Stimulated activated naive B cell treated with anti-CD40 and anti-IgM and Interleukin-4, amounts not matched to agents 10 μg/mL and 1 μg/mL and 100 μg/mL, for 72 hours (primary cell): ENCODE data around the gene ACBD5.
"Not testable (repeated sequence)": the region's sequence is repeated elsewhere in the genome, so short reads cannot be mapped to it uniquely, and the experiment has no call there.

Experiments
- ATAC-seq, 2 donors: fragments of 150-1000 bp; cut with Tn5 transposase; replicated peaks; 2 replicates each; pipeline ENCODE4 v1.10.0; 2021; ENCODE audit warnings: moderate library complexity in 1 of 2
- DNase-seq: peaks from one replicate; pipeline ENCODE4 v3.0.0; 2021
- H3K27ac Mint-ChIP-seq: one replicate; pipeline ENCODE4 v1.8.0; 2022; ENCODE audit warnings: mild to moderate bottlenecking, mixed read lengths
- H3K27me3 Mint-ChIP-seq, 2 donors: one replicate each; pipeline ENCODE4 v1.8.0; 2022; ENCODE audit warnings: mixed read lengths in 2 of 2
- H3K36me3 Mint-ChIP-seq, 2 donors: one replicate each; pipeline ENCODE4 v1.8.0; 2022; ENCODE audit warnings: mixed read lengths in 2 of 2, mild to moderate bottlenecking in 1 of 2
- H3K4me1 Mint-ChIP-seq, 2 donors: one replicate each; pipeline ENCODE4 v1.8.0; 2022; ENCODE audit warnings: mixed read lengths in 2 of 2, mild to moderate bottlenecking in 1 of 2
- H3K4me3 Mint-ChIP-seq, 2 donors: one replicate each; pipeline ENCODE4 v1.8.0; 2022; ENCODE audit warnings: mild to moderate bottlenecking in 2 of 2, mixed read lengths in 2 of 2, moderate library complexity in 1 of 2
- H3K9me3 Mint-ChIP-seq, 2 donors: one replicate each; pipeline ENCODE4 v1.8.0; 2022; ENCODE audit warnings: mixed read lengths in 2 of 2, mild to moderate bottlenecking in 1 of 2

Gene ACBD5

GRCh38 chr10:27240212-27241009 lies at the start of gene ACBD5:
Gene ACBD5 (minus strand): TSS chr10:27240797. CDS start chr10:27240688, 109 bp downstream.
- Mint-ChIP-seq H3K9me3 (no peaks in the 10 kb centered on the region), H3K27me3 (no peaks in the 10 kb centered on the region), H3K27ac (peak within 1 kb of the TSS; percentile 100), H3K4me3 (peak within 1 kb of the TSS; percentile 97 to 99), H3K36me3 (peaks cover 4% of the 10 kb centered on the region in 2 donors), H3K4me1 (peaks cover 23 to 31% of the 10 kb centered on the region in 2 donors)
- ATAC-seq = peak; percentile 65 to 66
- peak; percentile 80 for DNase-seq

GRCh38 chr10:27285093-27285492 lies 44.5 kb upstream of the ACBD5 start:
- Mint-ChIP-seq H3K36me3 (no peaks in the 10 kb centered on the region), H3K4me3 (no peak overlapping the region), H3K4me1 (no peaks in the 10 kb centered on the region), H3K27ac (no peak overlapping the region), H3K27me3 (no peaks in the 10 kb centered on the region), H3K9me3 (no peaks in the 10 kb centered on the region)
- no peak for DNase-seq
- peak in 1 of 2 donors; percentile 47 for ATAC-seq

- Mint-ChIP-seq H3K27me3 (peaks cover 26 to 32% of the 10 kb centered on the region in 2 donors), H3K4me1 (no peaks in the 10 kb centered on the region), H3K36me3 (no peaks in the 10 kb centered on the region), H3K27ac (no peak overlapping the region), H3K4me3 (no peak overlapping the region), H3K9me3 (peaks cover 0 to 1% of the 10 kb centered on the region in 2 donors)
- DNase-seq (no peak), ATAC-seq (no peak)
Observed at GRCh38 chr10:27276581-27276980, 36.0 kb upstream of the ACBD5 start.

- ATAC-seq, H3K27ac Mint-ChIP-seq, DNase-seq, H3K4me1 Mint-ChIP-seq, H3K9me3 Mint-ChIP-seq, H3K4me3 Mint-ChIP-seq, H3K36me3 Mint-ChIP-seq: not testable (repeated sequence)
- H3K27me3 Mint-ChIP-seq = peaks cover 22 to 24% of the 10 kb centered on the region in 2 donors
Observed at GRCh38 chr10:27266025-27266424, 25.4 kb upstream of the ACBD5 start.

- not testable (repeated sequence) for H3K4me3 Mint-ChIP-seq, H3K27ac Mint-ChIP-seq, DNase-seq, ATAC-seq, H3K36me3 Mint-ChIP-seq, H3K9me3 Mint-ChIP-seq
- Mint-ChIP-seq H3K4me1 (peaks cover 10 to 13% of the 10 kb centered on the region in 2 donors), H3K27me3 (peaks cover 38 to 40% of the 10 kb centered on the region in 2 donors)
Observed at GRCh38 chr10:27262788-27263187, 22.2 kb upstream of the ACBD5 start.

- DNase-seq = no peak
- Mint-ChIP-seq H3K36me3 (no peaks in the 10 kb centered on the region), H3K9me3 (no peaks in the 10 kb centered on the region), H3K27me3 (peaks cover 33 to 43% of the 10 kb centered on the region in 2 donors), H3K4me3 (peak overlapping the region; percentile 92 to 97), H3K27ac (peak overlapping the region; percentile 88), H3K4me1 (peaks cover 10 to 13% of the 10 kb centered on the region in 2 donors)
- peak; percentile 71 to 86 for ATAC-seq
Observed at GRCh38 chr10:27258838-27259812, 18.5 kb upstream of the ACBD5 start.

- peak overlapping the region; percentile 87 to 97 for H3K4me3 Mint-ChIP-seq
- H3K9me3 Mint-ChIP-seq = no peaks in the 10 kb centered on the region
- H3K4me1 Mint-ChIP-seq = peaks cover 10 to 17% of the 10 kb centered on the region in 2 donors
- no peak for DNase-seq
- H3K27ac Mint-ChIP-seq = peak overlapping the region; percentile 51
- ATAC-seq = peak in 1 of 2 donors; percentile 16
- H3K36me3 Mint-ChIP-seq = no peaks in the 10 kb centered on the region
- peaks cover 30 to 40% of the 10 kb centered on the region in 2 donors for H3K27me3 Mint-ChIP-seq
Observed at GRCh38 chr10:27258492-27258837, 17.9 kb upstream of the ACBD5 start.

- DNase-seq (no peak), ATAC-seq (no peak)
- peaks cover 30 to 33% of the 10 kb centered on the region in 2 donors for H3K27me3 Mint-ChIP-seq
- no peak overlapping the region for H3K27ac Mint-ChIP-seq
- peaks cover 0 to 1% of the 10 kb centered on the region in 2 donors for H3K9me3 Mint-ChIP-seq
- H3K4me1 Mint-ChIP-seq = peaks cover 12 to 25% of the 10 kb centered on the region in 2 donors
- no peak overlapping the region for H3K4me3 Mint-ChIP-seq
- peaks cover 0 to 2% of the 10 kb centered on the region in 2 donors for H3K36me3 Mint-ChIP-seq
Observed at GRCh38 chr10:27256299-27257189, 15.9 kb upstream of the ACBD5 start.

- Mint-ChIP-seq H3K4me1 (peaks cover 6 to 17% of the 10 kb centered on the region in 2 donors), H3K27ac (peak overlapping the region; percentile 96), H3K4me3 (peak overlapping the region; percentile 88 to 90), H3K27me3 (peaks cover 18 to 20% of the 10 kb centered on the region in 2 donors), H3K36me3 (peaks cover 0 to 6% of the 10 kb centered on the region in 2 donors), H3K9me3 (peaks cover 0 to 1% of the 10 kb centered on the region in 2 donors)
- no peak for ATAC-seq
- DNase-seq = no peak
Observed at GRCh38 chr10:27253576-27253975, 13.0 kb upstream of the ACBD5 start.

- Mint-ChIP-seq H3K27me3 (peaks cover 7 to 8% of the 10 kb centered on the region in 2 donors), H3K27ac (peak overlapping the region; percentile 96), H3K4me3 (peak overlapping the region; percentile 88 to 90), H3K9me3 (peaks cover 0 to 1% of the 10 kb centered on the region in 2 donors), H3K36me3 (peaks cover 0 to 6% of the 10 kb centered on the region in 2 donors), H3K4me1 (peaks cover 2 to 12% of the 10 kb centered on the region in 2 donors)
- peak; percentile 99 for ATAC-seq
- DNase-seq = peak; percentile 84
Observed at GRCh38 chr10:27252267-27253000, 11.8 kb upstream of the ACBD5 start.

- no peaks in the 10 kb centered on the region for H3K27me3 Mint-ChIP-seq
- H3K4me1 Mint-ChIP-seq = peaks cover 2 to 12% of the 10 kb centered on the region in 2 donors
- H3K36me3 Mint-ChIP-seq = peaks cover 0 to 8% of the 10 kb centered on the region in 2 donors
- H3K9me3 Mint-ChIP-seq = peaks cover 0 to 1% of the 10 kb centered on the region in 2 donors
- no peak for ATAC-seq
- H3K27ac Mint-ChIP-seq = no peak overlapping the region
- no peak for DNase-seq
- no peak overlapping the region for H3K4me3 Mint-ChIP-seq
Observed at GRCh38 chr10:27251554-27251953, 11.0 kb upstream of the ACBD5 start.

- DNase-seq (no peak), ATAC-seq (no peak)
- Mint-ChIP-seq H3K9me3 (peaks cover 0 to 1% of the 10 kb centered on the region in 2 donors), H3K27ac (no peak overlapping the region), H3K4me1 (peaks cover 11 to 21% of the 10 kb centered on the region in 2 donors), H3K36me3 (peaks cover 4 to 19% of the 10 kb centered on the region in 2 donors), H3K27me3 (no peaks in the 10 kb centered on the region), H3K4me3 (no peak overlapping the region)
Observed at GRCh38 chr10:27248215-27248614, 7.6 kb upstream of the ACBD5 start.

- peaks cover 4 to 19% of the 10 kb centered on the region in 2 donors for H3K36me3 Mint-ChIP-seq
- ATAC-seq (no peak), DNase-seq (no peak)
- H3K27ac Mint-ChIP-seq = no peak overlapping the region
- H3K27me3 Mint-ChIP-seq = no peaks in the 10 kb centered on the region
- H3K4me3 Mint-ChIP-seq = no peak overlapping the region
- peaks cover 17% of the 10 kb centered on the region in 2 donors for H3K4me1 Mint-ChIP-seq
- H3K9me3 Mint-ChIP-seq = peaks cover 0 to 1% of the 10 kb centered on the region in 2 donors
Observed at GRCh38 chr10:27247441-27247840, 6.8 kb upstream of the ACBD5 start.
